Measurements from ENCODE around the gene IGSF8. TPM values are rescaled to one million over a fixed set of nuclear protein-coding genes. Genes with fewer than 3 reads are reported as not detected.
"Not testable (repeated sequence)": the region's sequence is repeated elsewhere in the genome, so short reads cannot be mapped to it uniquely, and the experiment has no call there.

The IGSF8 gene
- polyA plus RNA-seq, 4 donors: 11.0 to 34.5 (median 21.5) TPM

DNA sequence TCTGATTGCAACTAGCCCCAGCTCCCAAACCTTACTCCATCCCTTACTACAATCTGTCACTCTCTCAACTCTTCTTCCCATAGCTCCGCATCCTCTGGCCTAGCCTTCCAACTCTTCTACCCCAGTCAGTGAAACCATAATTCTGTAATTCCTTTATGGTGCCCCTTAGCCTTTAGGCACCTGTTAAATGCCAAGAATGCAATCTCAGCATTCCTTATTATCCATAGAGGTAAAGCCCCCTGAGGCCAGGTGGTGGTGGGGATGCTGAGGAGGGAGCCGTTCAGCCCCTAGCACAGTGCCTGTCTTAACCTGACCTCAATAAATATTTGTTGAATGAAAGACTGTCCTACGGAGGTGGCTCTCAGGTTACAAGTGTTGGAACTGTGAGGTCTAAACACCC is 31.1 kb upstream of the IGSF8 start:
- Histone ChIP-seq H3K4me3 (ENCODE audit: low read depth in 1 of 3, low read length in 3 of 3) (no peak overlapping the region), H3K4me1 (ENCODE audit: control insufficient read depth in 3 of 3, insufficient read depth in 2 of 3, low read depth in 1 of 3, low read length in 2 of 3) (peaks cover 0 to 10% (median 0%) of the 10 kb centered on the region in 3 donors), H3K9me3 (ENCODE audit: control insufficient read depth in 2 of 2, insufficient read depth in 1 of 2, low read depth in 1 of 2, low read length in 1 of 2) (no peaks in the 10 kb centered on the region), H3K36me3 (ENCODE audit: control insufficient read depth in 3 of 3, insufficient read depth in 2 of 3, low read depth in 1 of 3, low read length in 3 of 3) (no peaks in the 10 kb centered on the region), H3K27ac (ENCODE audit: low read depth in 1 of 3, low read length in 2 of 3) (no peak overlapping the region), H3K27me3 (ENCODE audit: control insufficient read depth in 3 of 3, insufficient read depth in 3 of 3, low read length in 3 of 3) (no peaks in the 10 kb centered on the region)
- no peak for FAIRE-seq
- WGBS, 3 donors: 84 to 85% (median 85%) methylated on average over 3 of the region's 3 CpGs
- no peak for DNase-seq

DNA sequence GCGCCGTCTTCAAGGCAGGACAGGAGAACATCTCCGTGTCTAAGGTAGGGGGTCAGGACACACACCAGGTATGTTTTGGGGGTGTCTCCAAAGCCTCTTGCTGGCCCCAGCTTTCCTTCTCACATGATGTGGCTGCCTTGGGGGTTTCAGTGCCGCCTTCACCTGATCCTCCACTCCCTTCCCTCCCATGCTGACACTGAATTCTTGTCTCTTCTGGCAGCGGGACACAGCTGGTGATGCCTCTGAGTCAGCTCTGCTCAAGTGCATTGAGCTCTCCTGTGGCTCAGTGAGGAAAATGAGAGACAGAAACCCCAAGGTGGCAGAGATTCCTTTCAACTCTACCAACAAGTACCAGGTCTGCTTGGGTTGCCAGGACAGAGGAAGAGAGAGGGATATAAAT is 30.6 kb upstream of the IGSF8 start:
- H3K9me3 ChIP-seq (ENCODE audit: control insufficient read depth in 2 of 2, insufficient read depth in 1 of 2, low read depth in 1 of 2, low read length in 1 of 2): no peaks in the 10 kb centered on the region
- 91 to 98% (median 94%) methylated on average over 5 of the region's 5 CpGs for WGBS, 3 donors
- FAIRE-seq: no peak

DNA sequence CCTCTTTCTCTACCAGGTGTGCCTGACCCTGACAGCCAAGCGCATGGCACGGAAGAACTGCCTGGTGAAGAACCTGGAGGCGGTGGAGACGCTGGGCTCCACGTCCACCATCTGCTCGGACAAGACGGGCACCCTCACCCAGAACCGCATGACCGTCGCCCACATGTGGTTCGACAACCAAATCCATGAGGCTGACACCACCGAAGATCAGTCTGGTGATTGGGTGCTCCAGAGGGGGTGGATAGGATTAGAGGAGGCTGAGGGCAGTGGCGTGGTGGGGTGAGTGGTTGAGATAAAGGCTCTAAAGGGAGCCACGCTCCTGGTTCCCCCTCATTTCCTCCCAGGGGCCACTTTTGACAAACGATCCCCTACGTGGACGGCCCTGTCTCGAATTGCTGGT is 30.2 kb upstream of the IGSF8 start:
- peaks cover 0 to 10% (median 0%) of the 10 kb centered on the region in 3 donors for H3K4me1 ChIP-seq (ENCODE audit: control insufficient read depth in 3 of 3, insufficient read depth in 2 of 3, low read depth in 1 of 3, low read length in 2 of 3)
- H3K27ac ChIP-seq (ENCODE audit: low read depth in 1 of 3, low read length in 2 of 3): no peak overlapping the region
- H3K27me3 ChIP-seq (ENCODE audit: control insufficient read depth in 3 of 3, insufficient read depth in 3 of 3, low read length in 3 of 3): no peaks in the 10 kb centered on the region
- WGBS, 3 donors: 86 to 92% (median 90%) methylated on average over 18 of the region's 18 CpGs
- H3K36me3 ChIP-seq (ENCODE audit: control insufficient read depth in 3 of 3, insufficient read depth in 2 of 3, low read depth in 1 of 3, low read length in 3 of 3): no peaks in the 10 kb centered on the region
- no peaks in the 10 kb centered on the region for H3K9me3 ChIP-seq (ENCODE audit: control insufficient read depth in 2 of 2, insufficient read depth in 1 of 2, low read depth in 1 of 2, low read length in 1 of 2)
- FAIRE-seq (no peak), DNase-seq (no peak)
- H3K4me3 ChIP-seq (ENCODE audit: low read depth in 1 of 3, low read length in 3 of 3): no peak overlapping the region

More for the DNA sequence above, 30.6 kb upstream of the IGSF8 start:
- Histone ChIP-seq H3K4me3 (ENCODE audit: low read depth in 1 of 3, low read length in 3 of 3) (no peak overlapping the region), H3K36me3 (ENCODE audit: control insufficient read depth in 3 of 3, insufficient read depth in 2 of 3, low read depth in 1 of 3, low read length in 3 of 3) (no peaks in the 10 kb centered on the region), H3K27me3 (ENCODE audit: control insufficient read depth in 3 of 3, insufficient read depth in 3 of 3, low read length in 3 of 3) (no peaks in the 10 kb centered on the region), H3K27ac (ENCODE audit: low read depth in 1 of 3, low read length in 2 of 3) (no peak overlapping the region), H3K4me1 (ENCODE audit: control insufficient read depth in 3 of 3, insufficient read depth in 2 of 3, low read depth in 1 of 3, low read length in 2 of 3) (peaks cover 0 to 10% (median 0%) of the 10 kb centered on the region in 3 donors)
- no peak for DNase-seq

DNA sequence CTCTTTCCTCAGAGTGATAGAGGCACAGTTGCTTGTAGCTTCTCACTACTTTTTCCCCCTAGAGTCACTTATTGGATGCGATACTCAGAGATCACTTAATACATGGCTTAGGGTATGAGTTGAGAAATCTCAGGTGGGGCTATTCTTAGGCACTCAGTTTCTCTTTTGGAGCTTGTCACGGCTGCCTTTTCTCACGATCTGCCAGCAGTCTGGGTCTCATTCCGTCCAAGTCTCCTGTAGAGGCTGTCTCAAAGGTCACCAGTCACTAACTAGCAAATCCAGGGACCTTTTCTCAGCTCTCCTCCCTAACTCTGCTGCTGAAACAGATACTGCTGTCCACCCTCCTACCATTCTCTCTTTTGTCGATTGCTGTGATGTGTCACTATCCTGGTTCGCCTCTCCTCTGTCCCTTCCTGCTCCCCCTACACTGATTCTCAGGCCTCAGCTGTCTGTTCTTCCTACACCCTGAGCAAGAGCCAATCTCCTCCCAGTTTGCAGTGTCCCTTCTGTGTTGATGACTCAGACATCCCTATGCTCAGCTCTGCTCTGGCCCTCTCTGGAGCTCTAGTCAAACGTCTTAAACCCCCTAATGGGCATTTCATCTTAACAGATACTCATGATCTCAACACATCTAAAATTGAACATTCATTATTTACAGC is 29.6 kb upstream of the IGSF8 start:
- no peaks in the 10 kb centered on the region for H3K36me3 ChIP-seq (ENCODE audit: control insufficient read depth in 3 of 3, insufficient read depth in 2 of 3, low read depth in 1 of 3, low read length in 3 of 3)
- H3K4me1 ChIP-seq (ENCODE audit: control insufficient read depth in 3 of 3, insufficient read depth in 2 of 3, low read depth in 1 of 3, low read length in 2 of 3): peaks cover 0 to 10% (median 0%) of the 10 kb centered on the region in 3 donors
- no peak overlapping the region for H3K4me3 ChIP-seq (ENCODE audit: low read depth in 1 of 3, low read length in 3 of 3)
- H3K27ac ChIP-seq (ENCODE audit: low read depth in 1 of 3, low read length in 2 of 3): no peak overlapping the region
- H3K9me3 ChIP-seq (ENCODE audit: control insufficient read depth in 2 of 2, insufficient read depth in 1 of 2, low read depth in 1 of 2, low read length in 1 of 2): no peaks in the 10 kb centered on the region
- WGBS, 3 donors: 34 to 57% (median 41%) methylated on average over 7 of the region's 7 CpGs
- no peak for FAIRE-seq
- peak; percentile 22 to 33 for DNase-seq
- no peaks in the 10 kb centered on the region for H3K27me3 ChIP-seq (ENCODE audit: control insufficient read depth in 3 of 3, insufficient read depth in 3 of 3, low read length in 3 of 3)

DNA sequence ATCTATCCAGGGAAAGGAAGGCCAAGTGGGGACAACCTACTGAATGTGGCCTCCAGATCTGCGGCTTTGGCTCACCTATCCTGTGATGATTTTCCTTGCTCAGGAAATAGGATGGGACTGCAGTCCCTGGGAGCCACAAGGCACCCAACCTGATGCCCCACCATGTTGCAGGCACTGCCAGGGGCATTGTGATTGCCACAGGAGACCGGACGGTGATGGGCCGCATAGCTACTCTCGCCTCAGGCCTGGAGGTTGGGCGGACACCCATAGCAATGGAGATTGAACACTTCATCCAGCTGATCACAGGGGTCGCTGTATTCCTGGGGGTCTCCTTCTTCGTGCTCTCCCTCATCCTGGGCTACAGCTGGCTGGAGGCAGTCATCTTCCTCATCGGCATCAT is 29.0 kb upstream of the IGSF8 start:
- WGBS, 3 donors: 93 to 98% (median 95%) methylated on average over 9 of the region's 9 CpGs

DNA sequence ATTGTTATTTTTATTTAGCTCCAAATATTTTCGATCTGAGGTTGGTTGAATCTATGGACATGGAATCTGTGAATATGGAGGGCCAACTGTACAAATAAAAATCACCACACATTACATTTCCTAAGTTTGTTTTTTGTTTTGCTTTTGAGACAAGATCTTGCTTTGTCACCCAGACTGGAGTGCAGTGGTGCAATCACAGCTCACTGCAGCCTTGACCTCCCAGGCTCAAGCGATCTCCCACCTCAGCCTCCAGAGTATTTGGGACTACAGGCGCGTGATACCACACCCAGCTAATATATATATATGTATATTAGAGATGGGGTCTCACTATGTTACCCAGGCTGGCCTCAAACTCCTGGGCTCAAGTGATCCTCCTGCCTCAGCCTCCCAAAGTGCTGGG is 27.9 kb upstream of the IGSF8 start:
- H3K9me3 ChIP-seq (ENCODE audit: control insufficient read depth in 2 of 2, insufficient read depth in 1 of 2, low read depth in 1 of 2, low read length in 1 of 2); DNase-seq; H3K36me3 ChIP-seq (ENCODE audit: control insufficient read depth in 3 of 3, insufficient read depth in 2 of 3, low read depth in 1 of 3, low read length in 3 of 3); H3K27ac ChIP-seq (ENCODE audit: low read depth in 1 of 3, low read length in 2 of 3); H3K4me1 ChIP-seq (ENCODE audit: control insufficient read depth in 3 of 3, insufficient read depth in 2 of 3, low read depth in 1 of 3, low read length in 2 of 3); H3K4me3 ChIP-seq (ENCODE audit: low read depth in 1 of 3, low read length in 3 of 3); H3K27me3 ChIP-seq (ENCODE audit: control insufficient read depth in 3 of 3, insufficient read depth in 3 of 3, low read length in 3 of 3); FAIRE-seq: not testable (repeated sequence)
- 65 to 80% (median 71%) methylated on average over 4 of the region's 4 CpGs for WGBS, 3 donors

More for the DNA sequence above, 29.0 kb upstream of the IGSF8 start:
- DNase-seq (no peak), FAIRE-seq (no peak)
- H3K36me3 ChIP-seq (ENCODE audit: control insufficient read depth in 3 of 3, insufficient read depth in 2 of 3, low read depth in 1 of 3, low read length in 3 of 3): no peaks in the 10 kb centered on the region
- peaks cover 0 to 10% (median 0%) of the 10 kb centered on the region in 3 donors for H3K4me1 ChIP-seq (ENCODE audit: control insufficient read depth in 3 of 3, insufficient read depth in 2 of 3, low read depth in 1 of 3, low read length in 2 of 3)
- H3K27ac ChIP-seq (ENCODE audit: low read depth in 1 of 3, low read length in 2 of 3): no peak overlapping the region
- no peaks in the 10 kb centered on the region for H3K27me3 ChIP-seq (ENCODE audit: control insufficient read depth in 3 of 3, insufficient read depth in 3 of 3, low read length in 3 of 3)
- no peak overlapping the region for H3K4me3 ChIP-seq (ENCODE audit: low read depth in 1 of 3, low read length in 3 of 3)
- H3K9me3 ChIP-seq (ENCODE audit: control insufficient read depth in 2 of 2, insufficient read depth in 1 of 2, low read depth in 1 of 2, low read length in 1 of 2): no peaks in the 10 kb centered on the region

DNA sequence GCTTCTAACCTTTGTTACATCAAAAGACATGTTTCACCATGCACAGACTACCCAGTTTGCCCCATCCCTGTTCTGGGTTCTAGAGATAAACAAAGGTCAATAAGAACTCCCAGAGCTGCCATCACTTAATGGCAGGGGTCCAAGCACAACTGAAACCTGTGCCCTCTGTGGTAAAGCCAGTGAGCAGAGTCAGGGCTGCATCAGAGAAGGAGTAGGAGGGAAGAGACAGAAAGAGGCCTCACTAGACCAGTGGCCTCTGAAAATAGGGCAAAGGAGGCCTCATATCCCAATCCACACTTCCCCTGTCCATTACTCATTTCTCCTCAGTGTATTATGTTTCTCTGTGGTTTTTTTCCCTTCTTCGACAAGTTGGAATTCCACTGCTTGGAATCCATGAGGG is 27.3 kb upstream of the IGSF8 start:
- FAIRE-seq: no peak
- Histone ChIP-seq H3K4me3 (ENCODE audit: low read depth in 1 of 3, low read length in 3 of 3) (no peak overlapping the region), H3K9me3 (ENCODE audit: control insufficient read depth in 2 of 2, insufficient read depth in 1 of 2, low read depth in 1 of 2, low read length in 1 of 2) (no peaks in the 10 kb centered on the region), H3K4me1 (ENCODE audit: control insufficient read depth in 3 of 3, insufficient read depth in 2 of 3, low read depth in 1 of 3, low read length in 2 of 3) (peaks cover 0 to 10% (median 0%) of the 10 kb centered on the region in 3 donors), H3K27ac (ENCODE audit: low read depth in 1 of 3, low read length in 2 of 3) (peak overlapping the region in 1 of 3 donors; percentile 59), H3K27me3 (ENCODE audit: control insufficient read depth in 3 of 3, insufficient read depth in 3 of 3, low read length in 3 of 3) (no peaks in the 10 kb centered on the region), H3K36me3 (ENCODE audit: control insufficient read depth in 3 of 3, insufficient read depth in 2 of 3, low read depth in 1 of 3, low read length in 3 of 3) (no peaks in the 10 kb centered on the region)
- 78 to 83% (median 82%) methylated on average over 1 of the region's 1 CpG for WGBS, 3 donors
- DNase-seq: no peak

DNA sequence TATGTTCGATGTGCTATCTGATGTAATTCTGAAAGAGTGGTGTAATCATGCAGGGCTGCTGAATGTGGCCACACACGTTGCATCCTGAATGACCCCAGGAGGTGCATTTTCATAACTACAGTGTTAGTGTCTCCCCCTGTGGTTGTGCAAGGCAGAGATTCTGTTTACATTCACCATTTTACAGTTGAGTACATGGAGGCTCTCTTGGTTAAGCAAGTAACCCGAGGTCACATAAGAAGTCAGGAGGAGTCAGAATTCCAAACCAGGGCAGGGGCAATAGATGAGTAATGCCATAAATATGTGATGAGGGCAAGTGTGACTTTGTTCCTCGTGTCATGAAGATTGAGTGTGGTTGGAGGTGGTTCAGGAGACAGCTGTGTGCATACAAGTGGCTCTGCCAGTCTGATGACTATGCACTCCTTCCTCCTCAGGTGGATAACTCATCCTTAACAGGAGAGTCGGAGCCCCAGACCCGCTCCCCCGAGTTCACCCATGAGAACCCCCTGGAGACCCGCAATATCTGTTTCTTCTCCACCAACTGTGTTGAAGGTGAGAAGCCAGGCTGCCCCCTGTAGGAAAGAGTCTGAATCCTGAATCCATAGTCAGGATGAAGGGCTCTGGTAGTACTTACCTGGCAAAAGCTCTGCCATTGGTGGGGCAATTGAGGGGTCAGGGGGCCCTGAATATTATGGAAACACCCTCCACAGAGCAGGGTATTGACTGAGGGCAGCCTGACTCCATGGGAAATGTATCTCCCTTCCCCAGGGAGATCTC is 26.5 kb upstream of the IGSF8 start:
- 53 to 67% (median 54%) methylated on average over 8 of the region's 8 CpGs for WGBS, 3 donors
- Histone ChIP-seq H3K27ac (ENCODE audit: low read depth in 1 of 3, low read length in 2 of 3) (peak overlapping the region in 1 of 3 donors; percentile 59), H3K4me3 (ENCODE audit: low read depth in 1 of 3, low read length in 3 of 3) (no peak overlapping the region), H3K36me3 (ENCODE audit: control insufficient read depth in 3 of 3, insufficient read depth in 2 of 3, low read depth in 1 of 3, low read length in 3 of 3) (no peaks in the 10 kb centered on the region), H3K9me3 (ENCODE audit: control insufficient read depth in 2 of 2, insufficient read depth in 1 of 2, low read depth in 1 of 2, low read length in 1 of 2) (no peaks in the 10 kb centered on the region), H3K27me3 (ENCODE audit: control insufficient read depth in 3 of 3, insufficient read depth in 3 of 3, low read length in 3 of 3) (no peaks in the 10 kb centered on the region), H3K4me1 (ENCODE audit: control insufficient read depth in 3 of 3, insufficient read depth in 2 of 3, low read depth in 1 of 3, low read length in 2 of 3) (peaks cover 0 to 10% (median 0%) of the 10 kb centered on the region in 3 donors)
- DNase-seq (peak; percentile 56 to 62), FAIRE-seq (no peak)

Measured in small intestine (tissue), 7 donors.